Transverse colon (tissue), 4 donors: ENCODE results near the gene SF3A2. TPM values are rescaled to one million over a fixed set of nuclear protein-coding genes. Genes with fewer than 3 reads are reported as not detected.

Experiments used
- DNase-seq: peaks from one replicate; pipeline ENCODE4 v3.0.0-alpha.2; 2019
- H3K27ac ChIP-seq, 4 donors: fragments of 200-600 bp; sonication (generic); 2 replicates each; pipeline ENCODE4 v1.5.1; 2016 to 2018; ENCODE audit warnings: inconsistent platforms in 4 of 4
- H3K27me3 ChIP-seq: fragments of 200-600 bp; sonication (generic); 2 replicates; pipeline ENCODE4 v1.5.1; 2017; ENCODE audit warnings: inconsistent platforms
- H3K36me3 ChIP-seq, 4 donors: fragments of 200-600 bp; sonication (generic); 2 replicates each; pipeline ENCODE4 v1.5.1; 2017 to 2019; ENCODE audit warnings: inconsistent platforms in 4 of 4
- H3K4me1 ChIP-seq, 4 donors: fragments of 200-600 bp; sonication (generic); 2 replicates each; pipeline ENCODE4 v1.5.1; 2017 to 2020; ENCODE audit warnings: inconsistent platforms in 4 of 4
- H3K4me3 ChIP-seq, 4 donors: fragments of 200-600 bp; sonication (generic); 1 replicate in 1 of 4; 2 replicates in 3 of 4; pipeline versions ENCODE4 v1.5.1 to v1.6.1; 2017 to 2019; ENCODE audit warnings: inconsistent platforms in 4 of 4
- H3K9me3 ChIP-seq, 2 donors: fragments of 200-600 bp; sonication (generic); 2 replicates each; pipeline ENCODE4 v1.5.1; 2017 to 2019; ENCODE audit warnings: inconsistent platforms in 2 of 2
- CTCF ChIP-seq, 5 experiments: fragments of 200-600 bp in 3 of 5; fragments of 450-650 bp in 2 of 5; sonication (generic) in 3 of 5; IDR thresholded peaks; 1 replicate in 2 of 5; 2 replicates in 3 of 5; pipeline ENCODE4 v1.5.1; 2016 to 2017; ENCODE audit warnings: antibody characterized with exemption in 5 of 5, inconsistent platforms in 3 of 5, mild to moderate bottlenecking in 2 of 5, moderate library complexity in 1 of 5
- EP300 ChIP-seq: sonication (generic); formaldehyde crosslinking; IDR thresholded peaks from one replicate; pipeline ENCODE4 v1.6.1; 2017; ENCODE audit warnings: antibody characterized with exemption, low read depth
- POLR2A ChIP-seq: fragments of 450-650 bp; IDR thresholded peaks from one replicate; pipeline ENCODE4 v1.6.1; 2016; ENCODE audit warnings: antibody characterized with exemption, mild to moderate bottlenecking, moderate library complexity
- POLR2AphosphoS5 ChIP-seq, 3 donors: sonication (generic); formaldehyde crosslinking; IDR thresholded peaks; one replicate each; pipeline ENCODE4 v1.6.1; 2016; ENCODE audit warnings: antibody characterized with exemption in 3 of 3
- WGBS, 2 donors: methylation state at CpG; one replicate each; pipeline ENCODE4 v1.1.5; 2018; ENCODE audit warnings: low coverage in 1 of 2; 5-methylcytosine and 5-hydroxymethylcytosine counted together
- in situ Hi-C, 4 donors: fragments of 200-750 bp; cut with MboI; loops; one replicate each; pipeline versions ENCODE4 v1.15.0 to v1.15.1; 2017; ENCODE audit warnings: low sequenced_read_pairs in 3 of 4, low pct_ligation_motif_present in 1 of 4, low pct_unique_long_range_greater_than_20kb in 1 of 4
- intact Hi-C: fragments of 100-400 bp; cut with DNase I; formaldehyde crosslinking; loops from one replicate; pipeline ENCODE4 v1.15.1; 2023; ENCODE audit warnings: low total_unique reads
- total RNA-seq, 4 donors: library from RNA; depleted of rRNA; stranded (reverse); fragments of >200 nt; gene quantifications; one replicate each; pipeline ENCODE4 v1.1.0, GENCODE V29; 2016

Gene SF3A2
- total RNA-seq, 4 donors from 2014 or later = 35.8 to 54.6 (median 41.6) TPM

- no peaks in the 10 kb centered on the region for H3K36me3 ChIP-seq
- intact Hi-C loops (no loop called here), in situ Hi-C loops (loop anchor here in 1 of 4 donors (25.0 kb wide), 1 partner anchor 91 kb away; the partner anchor contains the start of genes AP3D1 and DOT1L)
- no peak for DNase-seq
- TF ChIP-seq EP300 (no peak), CTCF (IDR thresholded peaks at IDR 0.05) (no peak), POLR2A (no peak), POLR2AphosphoS5 (IDR thresholded peaks at IDR 0.05) (no peak)
- no peak overlapping the region for H3K27ac ChIP-seq
- H3K4me3 ChIP-seq = peak overlapping the region in 2 of 4 donors; percentile 4 to 32
- H3K4me1 ChIP-seq = peaks cover 9 to 38% (median 38%) of the 10 kb centered on the region in 4 donors
- no peaks in the 10 kb centered on the region for H3K9me3 ChIP-seq
- peaks cover 56% of the 10 kb centered on the region for H3K27me3 ChIP-seq
- WGBS, 2 donors = 4 to 40% methylated on average over 3 to 41 of the region's 77 CpGs
These were observed 16.8 kb downstream of the SF3A2 start for GRCh38 chr19:2253106-2254063.

- no peaks in the 10 kb centered on the region for H3K36me3 ChIP-seq
- peak in 1 of 5 experiments; percentile 13 for TF ChIP-seq CTCF (IDR thresholded peaks at IDR 0.05)
- no peak for TF ChIP-seq POLR2AphosphoS5 (IDR thresholded peaks at IDR 0.05)
- no peak for TF ChIP-seq POLR2A
- intact Hi-C loops (no loop called here), in situ Hi-C loops (loop anchor here in 1 of 4 donors (25.0 kb wide), 1 partner anchor 92 kb away; the partner anchor contains the start of genes AP3D1 and DOT1L)
- DNase-seq = no peak
- WGBS, 2 donors = 41 to 69% methylated on average over 9 to 20 of the region's 20 CpGs
- H3K4me3 ChIP-seq = no peak overlapping the region
- no peak overlapping the region for H3K27ac ChIP-seq
- no peaks in the 10 kb centered on the region for H3K9me3 ChIP-seq
- H3K27me3 ChIP-seq = peaks cover 53% of the 10 kb centered on the region
- peaks cover 9 to 38% (median 38%) of the 10 kb centered on the region in 4 donors for H3K4me1 ChIP-seq
These were observed 17.6 kb downstream of the SF3A2 start for GRCh38 chr19:2254064-2254872.

DNA sequence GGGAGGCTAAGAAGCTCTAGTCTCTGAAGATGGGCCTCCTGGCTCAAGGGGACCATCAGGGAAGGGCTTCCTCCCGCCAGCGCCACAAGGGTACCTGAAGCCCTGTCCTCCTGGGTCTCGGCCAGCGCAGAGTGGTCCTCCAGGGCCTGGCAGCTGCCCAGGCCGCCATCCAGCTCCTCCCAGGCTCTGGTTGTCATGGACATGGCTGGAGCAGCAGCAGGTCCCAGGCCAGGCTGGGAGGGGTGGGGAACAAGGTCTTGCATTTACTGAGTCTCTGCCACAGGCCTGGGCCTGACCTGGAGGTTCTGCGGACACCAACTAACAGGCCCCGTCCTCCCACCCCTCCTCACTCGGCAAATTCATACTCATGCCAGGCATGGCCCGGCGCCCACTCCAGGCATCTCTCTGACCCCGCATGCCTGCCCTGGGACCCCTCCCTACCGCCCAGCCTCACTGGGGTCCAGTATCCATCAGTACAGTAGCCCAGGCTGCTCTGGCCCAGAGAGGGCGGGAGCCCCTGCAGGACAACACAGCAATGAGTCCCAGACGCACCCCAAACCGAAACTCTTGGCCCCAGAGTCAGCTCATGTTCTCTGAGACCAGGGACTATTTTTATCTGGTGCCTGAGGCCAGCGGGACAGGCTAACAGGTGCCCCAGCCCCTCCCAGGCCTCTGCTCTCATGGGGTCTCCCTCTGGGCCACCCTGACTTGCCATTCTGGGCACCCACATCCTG, 18.7 kb downstream of the SF3A2 start:
- H3K27ac ChIP-seq = no peak overlapping the region
- peaks cover 9 to 40% (median 38%) of the 10 kb centered on the region in 4 donors for H3K4me1 ChIP-seq
- intact Hi-C loops = no loop called here
- in situ Hi-C loops = loop anchor here in 1 of 4 donors (25.0 kb wide), 1 partner anchor 93 kb away; the partner anchor contains the start of genes AP3D1 and DOT1L
- 83 to 84% methylated on average over 2 to 7 of the region's 16 CpGs for WGBS, 2 donors
- no peak for TF ChIP-seq POLR2AphosphoS5 (IDR thresholded peaks at IDR 0.05)
- no peak for TF ChIP-seq POLR2A
- TF ChIP-seq CTCF (IDR thresholded peaks at IDR 0.05) = no peak
- TF ChIP-seq EP300 = no peak
- no peaks in the 10 kb centered on the region for H3K9me3 ChIP-seq
- H3K27me3 ChIP-seq = peaks cover 42% of the 10 kb centered on the region
- no peaks in the 10 kb centered on the region for H3K36me3 ChIP-seq
- DNase-seq = no peak
- no peak overlapping the region for H3K4me3 ChIP-seq
